ENCODE measurements around the gene PURA. TPM values are rescaled to one million over a fixed set of nuclear protein-coding genes. Genes with fewer than 3 reads are reported as not detected.

Gene PURA
- 1.7 and 1.8 TPM in 2 replicates for total RNA-seq

GRCh38 chr5:140113699-140114263 lies at the start of gene PURA:
Gene PURA (plus strand): TSS chr5:140114109. CDS start chr5:140114182, 73 bp downstream.

DNA sequence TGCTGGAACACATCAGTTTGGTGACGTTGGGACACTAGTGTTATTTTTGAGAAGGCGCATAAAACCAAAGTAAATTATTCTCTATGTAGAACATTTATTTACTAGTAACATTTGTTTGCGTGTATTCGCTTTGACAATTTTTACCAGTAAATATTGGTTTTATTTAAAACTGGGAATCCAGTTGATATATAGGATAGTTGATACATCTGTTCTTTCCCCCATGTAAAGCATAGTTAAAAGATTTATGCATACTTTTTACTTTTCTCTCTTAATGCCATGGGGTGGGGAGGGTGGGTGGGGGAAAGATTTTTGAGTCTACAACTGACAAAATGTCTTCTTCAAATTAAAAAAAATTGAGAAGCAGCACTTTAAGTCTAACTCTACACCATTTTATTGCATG lies 11.7 kb downstream of the PURA start, which contains the start of gene IGIP:
Gene IGIP, plus strand, starts transcription at position 301 of the 400 bp plus-strand sequence. CDS start 2,540 bp downstream, outside the sequence.

GRCh38 chr5:140174465-140175366 lies 60.8 kb downstream of the PURA start, which contains the start of gene CYSTM1:
Gene CYSTM1 (plus strand): TSS chr5:140175188. CDS start chr5:140194466, 19,278 bp downstream.

Other genes with a start within 250 kb of the PURA start
- gene NRG2, start 70.8 kb upstream of the PURA start, total RNA-seq, result 0.15 and 0.17 TPM in 2 replicates
- 0.45 and 0.50 TPM in 2 replicates for gene IGIP, start 11.8 kb downstream of the PURA start, total RNA-seq
- 12.3 and 18.7 TPM in 2 replicates for gene CYSTM1, start 61.1 kb downstream of the PURA start, total RNA-seq
- 79.7 and 99.0 TPM in 2 replicates for gene PFDN1, start 189.0 kb downstream of the PURA start, total RNA-seq
- 2.4 and 3.5 TPM in 2 replicates for gene HBEGF, start 232.5 kb downstream of the PURA start, total RNA-seq
- not detected in 2 replicates for gene SLC4A9, start 246.1 kb downstream of the PURA start, total RNA-seq